HepG2 (cell line): ENCODE results near the gene ACTL7B. TPM values are rescaled to one million over a fixed set of nuclear protein-coding genes. Genes with fewer than 3 reads are reported as not detected.
A peak's percentile ranks its signal among the peaks of the same experiment; 100 is the strongest.

Experiments used
- AGO1 ChIP-seq: fragments of 200-400 bp; formaldehyde crosslinking; IDR thresholded peaks from 2 replicates; pipeline ENCODE4 v1.6.1; 2017; ENCODE audit warnings: mild to moderate bottlenecking, low read depth, low read length, moderate library complexity; ENCODE audit not compliant: poor library complexity, severe bottlenecking
- ASH2L ChIP-seq: fragments of 300-600, 200-600 bp; sonication (generic); IDR thresholded peaks from 2 replicates; pipeline ENCODE4 v1.7.0; 2017; ENCODE audit warnings: low read depth, mild to moderate bottlenecking, moderate library complexity, mixed read lengths, low read length; ENCODE audit not compliant: insufficient read length
- HCFC1 ChIP-seq: fragments of 150-350 bp; IDR thresholded peaks from 2 replicates; pipeline ENCODE4 v1.6.1; 2014; ENCODE audit warnings: low read depth, low read length
- JARID2 ChIP-seq: sonication (generic); formaldehyde crosslinking; IDR thresholded peaks from 2 replicates; pipeline ENCODE4 v1.8.1; 2023; ENCODE audit warnings: missing genetic modification reagents, inconsistent platforms; ENCODE audit not compliant: insufficient replicate concordance
- NCOA5 ChIP-seq: sonication (generic); formaldehyde crosslinking; IDR thresholded peaks from 2 replicates; pipeline ENCODE4 v1.4.0; 2020; ENCODE audit warnings: missing genetic modification reagents
- NFE2 ChIP-seq: sonication (generic); formaldehyde crosslinking; IDR thresholded peaks from 2 replicates; pipeline ENCODE4 v1.4.0; 2020; ENCODE audit warnings: missing genetic modification reagents
- POLR2AphosphoS2 ChIP-seq: IDR thresholded peaks from 2 replicates; pipeline ENCODE4 v1.6.1; 2011; ENCODE audit warnings: low read depth, low read length, improper control_type of control experiment
- SKI ChIP-seq: fragments of 450-650 bp; IDR thresholded peaks from one replicate; pipeline ENCODE4 v1.6.1; 2018; ENCODE audit warnings: mild to moderate bottlenecking; ENCODE audit not compliant: partially characterized antibody
- WIZ ChIP-seq: sonication (generic); formaldehyde crosslinking; IDR thresholded peaks from 2 replicates; pipeline ENCODE4 v1.5.1; 2020; ENCODE audit warnings: mild to moderate bottlenecking, missing genetic modification reagents
- ZC3H13 ChIP-seq: sonication (generic); formaldehyde crosslinking; IDR thresholded peaks from 2 replicates; pipeline ENCODE4 v1.8.1; 2023; ENCODE audit warnings: mild to moderate bottlenecking, missing genetic modification reagents, moderate library complexity
- ZFYVE20 ChIP-seq: sonication (generic); formaldehyde crosslinking; IDR thresholded peaks from 2 replicates; pipeline ENCODE4 v1.8.0; 2023; ENCODE audit warnings: low read depth, mild to moderate bottlenecking, moderate library complexity, missing genetic modification reagents, borderline replicate concordance
- ZNF274 ChIP-seq: sonication (generic); formaldehyde crosslinking; IDR thresholded peaks from 2 replicates; pipeline ENCODE4 v1.5.1; 2020; ENCODE audit warnings: mild to moderate bottlenecking, missing genetic modification reagents
- ZNF549 ChIP-seq: sonication (generic); formaldehyde crosslinking; IDR thresholded peaks from 2 replicates; pipeline ENCODE4 v1.5.0; 2020; ENCODE audit warnings: missing genetic modification reagents
- ZNF724P ChIP-seq: sonication (generic); formaldehyde crosslinking; IDR thresholded peaks from 2 replicates; pipeline ENCODE4 v1.8.0; 2022; ENCODE audit warnings: missing genetic modification reagents, borderline replicate concordance
- ZNF772 ChIP-seq: sonication (generic); formaldehyde crosslinking; IDR thresholded peaks from 2 replicates; pipeline ENCODE4 v1.5.0; 2020; ENCODE audit warnings: mild to moderate bottlenecking, missing genetic modification reagents
- ZSCAN25 ChIP-seq: sonication (generic); formaldehyde crosslinking; IDR thresholded peaks from 2 replicates; pipeline ENCODE4 v1.8.0; 2022; ENCODE audit warnings: mild to moderate bottlenecking, missing genetic modification reagents
- polyA plus RNA-seq, 8 experiments: library from polyadenylated mRNA; depleted of rRNA in 3 of 8; stranded (reverse) in 7 of 8; unstranded in 1 of 8; fragments of >200 nt; fragmentation: Illumina TruSeq in 4 of 8; extraction: Trizol in 4 of 8; gene quantifications; 2 replicates each; pipeline versions ENCODE4 v1.2.1 to v1.2.3, GENCODE V29; 2011 to 2016; ENCODE audit warnings: low read depth in 4 of 8, missing spikeins in 1 of 8, mixed read lengths in 1 of 8; ENCODE audit not compliant: insufficient read depth in 1 of 8
- total RNA-seq, 5 experiments: library from RNA; depleted of rRNA; stranded (reverse); fragments of >200 nt; fragmentation: Illumina TruSeq; extraction: Trizol; gene quantifications; 2 replicates each; pipeline ENCODE4 v1.2.3, GENCODE V29; 2016; ENCODE audit warnings: low read depth in 1 of 5
- TF ChIP-seq, protein P1 (sequence below): sonication (generic); formaldehyde crosslinking; IDR thresholded peaks from 2 replicates; pipeline ENCODE4 v1.5.1; 2020; ENCODE audit warnings: mild to moderate bottlenecking, missing genetic modification reagents, moderate library complexity
- TF ChIP-seq, protein P2 (sequence below): sonication (generic); formaldehyde crosslinking; IDR thresholded peaks from 2 replicates; pipeline ENCODE4 v1.4.0; 2020; ENCODE audit warnings: mild to moderate bottlenecking, missing genetic modification reagents

The ACTL7B gene
- total and polyA plus RNA-seq, 2 of the 13 experiments (the other 11 are each of a cell fraction or from before 2014, with no cell fraction given) = 0.07 to 0.11 TPM

DNA sequence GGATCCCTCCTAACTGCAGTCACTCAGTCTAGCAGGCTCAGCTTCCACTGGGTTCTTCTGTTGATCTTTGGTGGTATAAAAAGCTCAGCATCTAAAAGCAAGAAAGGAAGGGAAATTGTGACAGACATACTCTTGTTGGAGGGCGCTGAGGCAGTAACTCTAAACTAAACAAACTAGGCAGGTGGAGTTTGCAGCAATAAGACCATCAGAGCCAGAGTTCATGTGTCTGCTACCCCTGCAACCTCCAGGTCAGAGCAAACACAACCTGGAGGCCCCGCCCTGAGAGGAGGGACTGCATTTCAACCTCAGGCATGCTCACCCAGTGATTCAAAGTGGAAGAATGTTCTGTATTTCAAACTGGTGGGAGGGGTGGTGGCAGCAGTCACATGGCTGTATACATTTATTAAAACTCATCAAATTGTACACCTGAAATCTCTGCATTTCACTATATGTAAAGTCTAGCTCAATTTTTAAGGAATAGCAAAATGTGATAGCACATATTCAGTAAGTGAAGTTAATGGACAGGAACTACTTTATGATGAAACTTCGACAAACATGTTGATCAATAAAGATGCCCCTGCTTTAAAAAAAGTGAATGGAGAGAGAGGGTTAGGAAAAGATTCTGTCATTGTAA is 13.4 kb upstream of the ACTL7B start (continued):
- TF ChIP-seq, protein P1, sequence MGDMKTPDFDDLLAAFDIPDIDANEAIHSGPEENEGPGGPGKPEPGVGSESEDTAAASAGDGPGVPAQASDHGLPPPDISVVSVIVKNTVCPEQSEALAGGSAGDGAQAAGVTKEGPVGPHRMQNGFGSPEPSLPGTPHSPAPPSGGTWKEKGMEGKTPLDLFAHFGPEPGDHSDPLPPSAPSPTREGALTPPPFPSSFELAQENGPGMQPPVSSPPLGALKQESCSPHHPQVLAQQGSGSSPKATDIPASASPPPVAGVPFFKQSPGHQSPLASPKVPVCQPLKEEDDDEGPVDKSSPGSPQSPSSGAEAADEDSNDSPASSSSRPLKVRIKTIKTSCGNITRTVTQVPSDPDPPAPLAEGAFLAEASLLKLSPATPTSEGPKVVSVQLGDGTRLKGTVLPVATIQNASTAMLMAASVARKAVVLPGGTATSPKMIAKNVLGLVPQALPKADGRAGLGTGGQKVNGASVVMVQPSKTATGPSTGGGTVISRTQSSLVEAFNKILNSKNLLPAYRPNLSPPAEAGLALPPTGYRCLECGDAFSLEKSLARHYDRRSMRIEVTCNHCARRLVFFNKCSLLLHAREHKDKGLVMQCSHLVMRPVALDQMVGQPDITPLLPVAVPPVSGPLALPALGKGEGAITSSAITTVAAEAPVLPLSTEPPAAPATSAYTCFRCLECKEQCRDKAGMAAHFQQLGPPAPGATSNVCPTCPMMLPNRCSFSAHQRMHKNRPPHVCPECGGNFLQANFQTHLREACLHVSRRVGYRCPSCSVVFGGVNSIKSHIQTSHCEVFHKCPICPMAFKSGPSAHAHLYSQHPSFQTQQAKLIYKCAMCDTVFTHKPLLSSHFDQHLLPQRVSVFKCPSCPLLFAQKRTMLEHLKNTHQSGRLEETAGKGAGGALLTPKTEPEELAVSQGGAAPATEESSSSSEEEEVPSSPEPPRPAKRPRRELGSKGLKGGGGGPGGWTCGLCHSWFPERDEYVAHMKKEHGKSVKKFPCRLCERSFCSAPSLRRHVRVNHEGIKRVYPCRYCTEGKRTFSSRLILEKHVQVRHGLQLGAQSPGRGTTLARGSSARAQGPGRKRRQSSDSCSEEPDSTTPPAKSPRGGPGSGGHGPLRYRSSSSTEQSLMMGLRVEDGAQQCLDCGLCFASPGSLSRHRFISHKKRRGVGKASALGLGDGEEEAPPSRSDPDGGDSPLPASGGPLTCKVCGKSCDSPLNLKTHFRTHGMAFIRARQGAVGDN (CRISPR knock-in tag) = peak; percentile 33; the same call in 1 of the 2 replicates
- TF ChIP-seq HCFC1 (no peak), ZSCAN25 (peak; percentile 67; the same call in 1 of the 2 replicates), ZNF274 (CRISPR knock-in tag) (no peak), WIZ (CRISPR knock-in tag) (no peak), AGO1 (no peak), JARID2 (CRISPR knock-in tag) (no peak), SKI (peak; percentile 89), POLR2AphosphoS2 (no peak), ZC3H13 (peak; percentile 25; the same call in 1 of the 2 replicates), NFE2 (CRISPR knock-in tag) (no peak), NCOA5 (CRISPR knock-in tag) (no peak), ZNF772 (CRISPR knock-in tag) (peak; percentile 58; the same call in 1 of the 2 replicates), ASH2L (peak; percentile 15), ZFYVE20 (CRISPR knock-in tag) (no peak), ZNF724P (no peak), ZNF549 (CRISPR knock-in tag) (no peak)
- TF ChIP-seq, protein P2, sequence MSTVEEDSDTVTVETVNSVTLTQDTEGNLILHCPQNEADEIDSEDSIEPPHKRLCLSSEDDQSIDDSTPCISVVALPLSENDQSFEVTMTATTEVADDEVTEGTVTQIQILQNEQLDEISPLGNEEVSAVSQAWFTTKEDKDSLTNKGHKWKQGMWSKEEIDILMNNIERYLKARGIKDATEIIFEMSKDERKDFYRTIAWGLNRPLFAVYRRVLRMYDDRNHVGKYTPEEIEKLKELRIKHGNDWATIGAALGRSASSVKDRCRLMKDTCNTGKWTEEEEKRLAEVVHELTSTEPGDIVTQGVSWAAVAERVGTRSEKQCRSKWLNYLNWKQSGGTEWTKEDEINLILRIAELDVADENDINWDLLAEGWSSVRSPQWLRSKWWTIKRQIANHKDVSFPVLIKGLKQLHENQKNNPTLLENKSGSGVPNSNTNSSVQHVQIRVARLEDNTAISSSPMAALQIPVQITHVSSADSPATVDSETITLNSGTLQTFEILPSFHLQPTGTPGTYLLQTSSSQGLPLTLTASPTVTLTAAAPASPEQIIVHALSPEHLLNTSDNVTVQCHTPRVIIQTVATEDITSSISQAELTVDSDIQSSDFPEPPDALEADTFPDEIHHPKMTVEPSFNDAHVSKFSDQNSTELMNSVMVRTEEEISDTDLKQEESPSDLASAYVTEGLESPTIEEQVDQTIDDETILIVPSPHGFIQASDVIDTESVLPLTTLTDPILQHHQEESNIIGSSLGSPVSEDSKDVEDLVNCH (CRISPR knock-in tag) = no peak
